Panc1 (cell line): ENCODE results near the gene CDK12. TPM values are rescaled to one million over a fixed set of nuclear protein-coding genes. Genes with fewer than 3 reads are reported as not detected.
"Not testable (repeated sequence)": the region's sequence is repeated elsewhere in the genome, so short reads cannot be mapped to it uniquely, and the experiment has no call there.

ENCODE experiments used
- ATAC-seq: fragments of 200-7000 bp; cut with Tn5 transposase; 2 replicates; pipeline ENCODE4 v1.9.1; 2020; ENCODE audit warnings: mild to moderate bottlenecking, moderate library complexity
- BruUV-seq: library from RNA; stranded (reverse); fragments of 400-500 nt; replicated peaks from 2 replicates; lab custom pipeline; 2021; lab: Mats Ljungman, UMichigan
- CTCF ChIA-PET: fragments of 300-600 bp; sonication (Branson Sonifier 250); formaldehyde crosslinking; loops from one replicate; lab custom pipeline; 2022; ENCODE audit warnings: antibody characterized with exemption; lab: Charles Lee
- POLR2A ChIA-PET: fragments of 300-600 bp; sonication (Branson Sonifier 250); formaldehyde crosslinking; loops from one replicate; lab custom pipeline; 2022; ENCODE audit warnings: antibody characterized with exemption; lab: Charles Lee
- DNase-seq: peaks from one replicate; pipeline ENCODE4 v3.0.0-alpha.2; 2010; ENCODE audit warnings: low read depth, low spot score
- H3K27ac ChIP-seq: 2 replicates; pipeline ENCODE4 v1.5.1; 2011; ENCODE audit warnings: mild to moderate bottlenecking, low read length, inconsistent platforms
- H3K27me3 ChIP-seq: fragments of 200-500 bp; sonication (Bioruptor generic); 2 replicates; pipeline ENCODE4 v1.6.0; 2014; ENCODE audit warnings: low read length, inconsistent platforms; ENCODE audit not compliant: control insufficient read depth, insufficient read depth
- H3K36me3 ChIP-seq: fragments of 200-500 bp; sonication (Bioruptor generic); 2 replicates; pipeline ENCODE4 v1.5.1; 2014; ENCODE audit warnings: inconsistent platforms, mild to moderate bottlenecking, low read length, moderate library complexity; ENCODE audit not compliant: control insufficient read depth, insufficient read depth
- H3K4me1 ChIP-seq: 2 replicates; pipeline ENCODE4 v1.5.1; 2011; ENCODE audit warnings: inconsistent platforms, mild to moderate bottlenecking, low read length, moderate library complexity; ENCODE audit not compliant: control insufficient read depth, insufficient read depth
- H3K4me3 ChIP-seq, 2 experiments: 2 replicates each; pipeline ENCODE4 v1.5.1; 2011 to 2012; ENCODE audit warnings: low read depth in 2 of 2, low read length in 2 of 2, mild to moderate bottlenecking in 2 of 2, inconsistent platforms in 1 of 2, moderate library complexity in 1 of 2
- H3K9me3 ChIP-seq: fragments of 200-500 bp; sonication (Bioruptor generic); 2 replicates; pipeline ENCODE4 v1.5.1; 2014; ENCODE audit warnings: low read depth, mild to moderate bottlenecking, inconsistent platforms, low read length, moderate library complexity; ENCODE audit not compliant: control insufficient read depth, insufficient read depth
- POLR2AphosphoS5 ChIP-seq: IDR thresholded peaks from 2 replicates; pipeline ENCODE4 v1.6.1; 2012; ENCODE audit warnings: mild to moderate bottlenecking, low read depth, low read length, moderate library complexity
- SIN3A ChIP-seq: IDR thresholded peaks from 2 replicates; pipeline ENCODE4 v1.6.1; 2012; ENCODE audit warnings: low read depth, mild to moderate bottlenecking, low read length, moderate library complexity, borderline replicate concordance; ENCODE audit not compliant: insufficient read depth
- TCF7L2 ChIP-seq: IDR thresholded peaks from 2 replicates; pipeline ENCODE4 v1.6.1; 2011; ENCODE audit warnings: mild to moderate bottlenecking, low read depth, low read length, inconsistent platforms
- in situ Hi-C: cut with HindIII; loops from 2 replicates; pipeline ENCODE4 v1.10.0; 2016; ENCODE audit warnings: low sequenced_read_pairs, low pct_unique_long_range_greater_than_20kb
- intact Hi-C: fragments of 100-400 bp; cut with micrococcal nuclease; formaldehyde crosslinking; loops from one replicate; pipeline ENCODE4 v1.10.0; 2022; ENCODE audit not compliant: unreplicated experiment
- total RNA-seq: library from RNA; stranded (reverse); gene quantifications from one replicate; pipeline ENCODE4 v1.2.1, GENCODE V29; 2021; ENCODE audit not compliant: unreplicated experiment
- TF ChIP-seq, protein P1 (sequence below): fragments of 450-650 bp; IDR thresholded peaks from 2 replicates; pipeline ENCODE4 v1.5.1; 2017; ENCODE audit warnings: mild to moderate bottlenecking
- TF ChIP-seq, protein P2 (sequence below), 2 experiments: IDR thresholded peaks; 2 replicates each; pipeline ENCODE4 v1.6.1; 2011 to 2012; ENCODE audit warnings: low read depth in 2 of 2, control low read depth in 1 of 2, low read length in 1 of 2, mild to moderate bottlenecking in 1 of 2, moderate library complexity in 1 of 2; ENCODE audit not compliant: insufficient read depth in 1 of 2

The CDK12 gene
- total RNA-seq, 1 experiment from 2014 or later: 57.8 TPM

DNA sequence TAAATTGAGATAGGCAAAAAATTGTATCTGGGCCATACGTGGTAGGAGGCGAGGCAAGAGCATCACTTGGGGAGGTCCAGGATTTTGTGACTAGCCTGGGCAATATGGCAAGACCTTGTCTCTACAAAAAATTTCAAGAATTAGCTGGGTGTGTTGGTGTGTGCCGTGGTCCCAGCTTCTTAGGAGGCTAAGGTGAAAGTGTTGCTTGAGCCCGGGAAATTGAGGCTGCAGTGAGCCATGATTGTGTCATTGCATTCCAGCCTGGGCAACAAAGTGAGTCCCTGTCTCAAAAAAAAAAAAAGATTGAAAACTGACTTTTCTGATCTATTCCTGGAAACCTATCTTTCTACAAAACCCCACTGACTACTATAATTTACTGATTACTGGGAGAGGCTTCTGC is 26.7 kb downstream of the CDK12 start:
- no TSS peak for BruUV-seq
- no peak for DNase-seq

DNA sequence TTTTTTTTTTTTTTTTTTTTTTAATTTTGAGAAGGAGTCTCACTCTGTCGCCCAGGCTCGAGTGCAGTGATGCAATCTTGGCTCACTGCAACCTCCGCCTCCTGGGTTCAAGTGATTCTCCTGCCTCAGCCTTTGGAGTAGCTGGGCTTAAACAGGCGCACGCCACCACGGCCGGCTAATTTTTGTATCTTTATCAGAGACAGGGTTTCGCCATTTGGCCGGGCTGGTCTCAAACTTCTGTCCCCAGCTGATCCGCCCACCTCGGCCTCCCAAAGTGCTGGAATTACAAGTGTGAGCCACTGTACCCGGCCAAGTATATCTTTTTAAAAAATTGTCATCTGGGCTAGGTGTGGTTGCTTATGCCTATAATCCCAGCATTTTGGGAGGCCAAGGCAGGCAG is 35.6 kb downstream of the CDK12 start:
- H3K27ac ChIP-seq, H3K27me3 ChIP-seq, in situ Hi-C loops, H3K4me1 ChIP-seq, H3K4me3 ChIP-seq, CTCF ChIA-PET, H3K9me3 ChIP-seq, BruUV-seq, DNase-seq, POLR2A ChIA-PET, intact Hi-C loops, ATAC-seq, H3K36me3 ChIP-seq: not testable (repeated sequence)

More for the DNA sequence above, 26.7 kb downstream of the CDK12 start:
- ChIA-PET POLR2A (no interaction called here), CTCF (no interaction called here)
- H3K4me1 ChIP-seq: no peaks in the 10 kb centered on the region
- in situ Hi-C loops: no loop called here
- H3K27ac ChIP-seq: no peak overlapping the region
- H3K4me3 ChIP-seq: no peak overlapping the region
- TF ChIP-seq, protein P1, sequence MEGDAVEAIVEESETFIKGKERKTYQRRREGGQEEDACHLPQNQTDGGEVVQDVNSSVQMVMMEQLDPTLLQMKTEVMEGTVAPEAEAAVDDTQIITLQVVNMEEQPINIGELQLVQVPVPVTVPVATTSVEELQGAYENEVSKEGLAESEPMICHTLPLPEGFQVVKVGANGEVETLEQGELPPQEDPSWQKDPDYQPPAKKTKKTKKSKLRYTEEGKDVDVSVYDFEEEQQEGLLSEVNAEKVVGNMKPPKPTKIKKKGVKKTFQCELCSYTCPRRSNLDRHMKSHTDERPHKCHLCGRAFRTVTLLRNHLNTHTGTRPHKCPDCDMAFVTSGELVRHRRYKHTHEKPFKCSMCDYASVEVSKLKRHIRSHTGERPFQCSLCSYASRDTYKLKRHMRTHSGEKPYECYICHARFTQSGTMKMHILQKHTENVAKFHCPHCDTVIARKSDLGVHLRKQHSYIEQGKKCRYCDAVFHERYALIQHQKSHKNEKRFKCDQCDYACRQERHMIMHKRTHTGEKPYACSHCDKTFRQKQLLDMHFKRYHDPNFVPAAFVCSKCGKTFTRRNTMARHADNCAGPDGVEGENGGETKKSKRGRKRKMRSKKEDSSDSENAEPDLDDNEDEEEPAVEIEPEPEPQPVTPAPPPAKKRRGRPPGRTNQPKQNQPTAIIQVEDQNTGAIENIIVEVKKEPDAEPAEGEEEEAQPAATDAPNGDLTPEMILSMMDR: no peak
- TF ChIP-seq SIN3A: no peak
- no peak for TF ChIP-seq TCF7L2
- TF ChIP-seq, protein P2, sequence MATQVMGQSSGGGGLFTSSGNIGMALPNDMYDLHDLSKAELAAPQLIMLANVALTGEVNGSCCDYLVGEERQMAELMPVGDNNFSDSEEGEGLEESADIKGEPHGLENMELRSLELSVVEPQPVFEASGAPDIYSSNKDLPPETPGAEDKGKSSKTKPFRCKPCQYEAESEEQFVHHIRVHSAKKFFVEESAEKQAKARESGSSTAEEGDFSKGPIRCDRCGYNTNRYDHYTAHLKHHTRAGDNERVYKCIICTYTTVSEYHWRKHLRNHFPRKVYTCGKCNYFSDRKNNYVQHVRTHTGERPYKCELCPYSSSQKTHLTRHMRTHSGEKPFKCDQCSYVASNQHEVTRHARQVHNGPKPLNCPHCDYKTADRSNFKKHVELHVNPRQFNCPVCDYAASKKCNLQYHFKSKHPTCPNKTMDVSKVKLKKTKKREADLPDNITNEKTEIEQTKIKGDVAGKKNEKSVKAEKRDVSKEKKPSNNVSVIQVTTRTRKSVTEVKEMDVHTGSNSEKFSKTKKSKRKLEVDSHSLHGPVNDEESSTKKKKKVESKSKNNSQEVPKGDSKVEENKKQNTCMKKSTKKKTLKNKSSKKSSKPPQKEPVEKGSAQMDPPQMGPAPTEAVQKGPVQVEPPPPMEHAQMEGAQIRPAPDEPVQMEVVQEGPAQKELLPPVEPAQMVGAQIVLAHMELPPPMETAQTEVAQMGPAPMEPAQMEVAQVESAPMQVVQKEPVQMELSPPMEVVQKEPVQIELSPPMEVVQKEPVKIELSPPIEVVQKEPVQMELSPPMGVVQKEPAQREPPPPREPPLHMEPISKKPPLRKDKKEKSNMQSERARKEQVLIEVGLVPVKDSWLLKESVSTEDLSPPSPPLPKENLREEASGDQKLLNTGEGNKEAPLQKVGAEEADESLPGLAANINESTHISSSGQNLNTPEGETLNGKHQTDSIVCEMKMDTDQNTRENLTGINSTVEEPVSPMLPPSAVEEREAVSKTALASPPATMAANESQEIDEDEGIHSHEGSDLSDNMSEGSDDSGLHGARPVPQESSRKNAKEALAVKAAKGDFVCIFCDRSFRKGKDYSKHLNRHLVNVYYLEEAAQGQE (IDR thresholded peaks at IDR 0.05; ENCODE audit: insufficient read depth in 1 of 2, low read depth in 2 of 2, low read length in 1 of 2): no peak
- TF ChIP-seq POLR2AphosphoS5: no peak
- H3K27me3 ChIP-seq: no peaks in the 10 kb centered on the region
- H3K36me3 ChIP-seq: peaks cover 6% of the 10 kb centered on the region
- H3K9me3 ChIP-seq: no peaks in the 10 kb centered on the region
- no peak for ATAC-seq
- intact Hi-C loops: no loop called here

DNA sequence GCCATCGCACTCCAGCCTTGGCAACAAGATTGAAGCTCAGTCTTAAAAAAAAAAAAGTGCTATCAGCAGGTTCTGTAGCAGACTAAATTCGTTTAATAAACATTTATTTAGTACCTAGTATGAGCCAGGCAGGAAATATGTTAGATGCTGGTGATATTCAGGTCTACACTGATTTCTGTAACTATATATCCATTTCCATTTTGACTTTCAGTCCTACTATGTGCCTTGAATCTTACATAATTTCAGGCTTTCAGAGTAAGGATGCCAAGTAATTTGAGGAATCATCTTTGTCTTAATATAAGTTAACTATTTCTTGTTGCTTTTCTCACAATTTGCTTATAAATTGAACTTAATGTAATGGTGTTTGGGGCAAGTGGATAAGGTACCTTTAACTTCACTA is 46.2 kb downstream of the CDK12 start:
- intact Hi-C loops (no loop called here), in situ Hi-C loops (no loop called here)
- no peak overlapping the region for H3K4me3 ChIP-seq
- BruUV-seq: no TSS peak
- H3K9me3 ChIP-seq: no peaks in the 10 kb centered on the region
- no peaks in the 10 kb centered on the region for H3K27me3 ChIP-seq
- ChIA-PET POLR2A (interaction anchor here (0.6 kb wide), 1 partner anchor 10 kb away, joined by 3 read pairs; no protein-coding TSS in a partner anchor), CTCF (no interaction called here)
- ATAC-seq (no peak), DNase-seq (no peak)
- no peaks in the 10 kb centered on the region for H3K4me1 ChIP-seq
- no peak overlapping the region for H3K27ac ChIP-seq
- TF ChIP-seq POLR2AphosphoS5: no peak
- TF ChIP-seq, protein P2 (IDR thresholded peaks at IDR 0.05; ENCODE audit: insufficient read depth in 1 of 2, low read depth in 2 of 2, low read length in 1 of 2): no peak
- no peak for TF ChIP-seq TCF7L2
- TF ChIP-seq SIN3A: no peak
- TF ChIP-seq, protein P1: no peak
- H3K36me3 ChIP-seq: peaks cover 14% of the 10 kb centered on the region
